ENCODE measurements around the gene ADTRP. TPM values are rescaled to one million over a fixed set of nuclear protein-coding genes. Genes with fewer than 3 reads are reported as not detected.

ADTRP gene
- total RNA-seq, result not detected in 2 replicates
- long read RNA-seq, result 0 reads

GRCh38 chr6:11778648-11779328 lies at the start of gene ADTRP:
Gene ADTRP, minus strand, starts transcription at chr6:11778803. Its CDS starts 44 bp downstream, at chr6:11778759.
- H3K27me3 Mint-ChIP-seq (ENCODE audit: unreplicated experiment), result no peaks in the 10 kb centered on the region
- DNase-seq (ENCODE audit: extremely low spot score, unreplicated experiment), result no peak

GRCh38 chr6:11826779-11827178 lies 48.2 kb upstream of the ADTRP start:
- no peak overlapping the region for H3K27ac Mint-ChIP-seq (ENCODE audit: unreplicated experiment)
- no peaks in the 10 kb centered on the region for H3K36me3 Mint-ChIP-seq (ENCODE audit: unreplicated experiment)
- peaks cover 21% of the 10 kb centered on the region for H3K4me1 Mint-ChIP-seq (ENCODE audit: unreplicated experiment)
- no peak for TF ChIP-seq CTCF (IDR thresholded peaks at IDR 0.05)
- no peaks in the 10 kb centered on the region for H3K27me3 Mint-ChIP-seq (ENCODE audit: unreplicated experiment)
- DNase-seq (ENCODE audit: extremely low spot score, unreplicated experiment), result no peak
- no peaks in the 10 kb centered on the region for H3K9me3 Mint-ChIP-seq (ENCODE audit: unreplicated experiment)
- H3K4me3 Mint-ChIP-seq (ENCODE audit: unreplicated experiment), result no peak overlapping the region

More at GRCh38 chr6:11778648-11779328, at the start of gene ADTRP:
- H3K4me3 Mint-ChIP-seq (ENCODE audit: unreplicated experiment), result no peak within 1 kb of the TSS
- H3K4me1 Mint-ChIP-seq (ENCODE audit: unreplicated experiment), result no peaks in the 10 kb centered on the region
- no peak within 1 kb of the TSS for H3K27ac Mint-ChIP-seq (ENCODE audit: unreplicated experiment)
- TF ChIP-seq CTCF (IDR thresholded peaks at IDR 0.05), result no peak
- no peaks in the 10 kb centered on the region for H3K36me3 Mint-ChIP-seq (ENCODE audit: unreplicated experiment)
- no peaks in the 10 kb centered on the region for H3K9me3 Mint-ChIP-seq (ENCODE audit: unreplicated experiment)

- Mint-ChIP-seq H3K27ac (ENCODE audit: unreplicated experiment) (peak overlapping the region; percentile 62), H3K4me1 (ENCODE audit: unreplicated experiment) (peaks cover 24% of the 10 kb centered on the region), H3K9me3 (ENCODE audit: unreplicated experiment) (no peaks in the 10 kb centered on the region), H3K4me3 (ENCODE audit: unreplicated experiment) (no peak overlapping the region), H3K36me3 (ENCODE audit: unreplicated experiment) (no peaks in the 10 kb centered on the region), H3K27me3 (ENCODE audit: unreplicated experiment) (no peaks in the 10 kb centered on the region)
- no peak for DNase-seq (ENCODE audit: extremely low spot score, unreplicated experiment)
- TF ChIP-seq CTCF (IDR thresholded peaks at IDR 0.05), result no peak
Observed at GRCh38 chr6:11824986-11825385, 46.4 kb upstream of the ADTRP start.

GRCh38 chr6:11822346-11822745 lies 43.7 kb upstream of the ADTRP start:
- Mint-ChIP-seq H3K27me3 (ENCODE audit: unreplicated experiment) (no peaks in the 10 kb centered on the region), H3K36me3 (ENCODE audit: unreplicated experiment) (no peaks in the 10 kb centered on the region), H3K27ac (ENCODE audit: unreplicated experiment) (no peak overlapping the region), H3K9me3 (ENCODE audit: unreplicated experiment) (no peaks in the 10 kb centered on the region), H3K4me1 (ENCODE audit: unreplicated experiment) (peaks cover 11% of the 10 kb centered on the region), H3K4me3 (ENCODE audit: unreplicated experiment) (no peak overlapping the region)
- DNase-seq (ENCODE audit: extremely low spot score, unreplicated experiment), result no peak
- TF ChIP-seq CTCF (IDR thresholded peaks at IDR 0.05), result no peak

- Mint-ChIP-seq H3K9me3 (ENCODE audit: unreplicated experiment) (no peaks in the 10 kb centered on the region), H3K27me3 (ENCODE audit: unreplicated experiment) (no peaks in the 10 kb centered on the region), H3K36me3 (ENCODE audit: unreplicated experiment) (no peaks in the 10 kb centered on the region), H3K4me1 (ENCODE audit: unreplicated experiment) (peaks cover 11% of the 10 kb centered on the region), H3K4me3 (ENCODE audit: unreplicated experiment) (no peak overlapping the region), H3K27ac (ENCODE audit: unreplicated experiment) (no peak overlapping the region)
- DNase-seq (ENCODE audit: extremely low spot score, unreplicated experiment), result no peak
- no peak for TF ChIP-seq CTCF (IDR thresholded peaks at IDR 0.05)
Observed at GRCh38 chr6:11821781-11822180, 43.2 kb upstream of the ADTRP start.
